ENCODE data around the gene ZNHIT3.

Gene ZNHIT3

GRCh38 chr17:36515837-36516236, 29.4 kb downstream of the ZNHIT3 start:
- Histone ChIP-seq H3K79me2 (ENCODE audit: insufficient read depth, low read length) (no peaks in the 10 kb centered on the region), H3K36me3 (ENCODE audit: insufficient read depth, low read length) (peaks cover 74% of the 10 kb centered on the region), H3K9me3 (ENCODE audit: low read length) (no peaks in the 10 kb centered on the region), H3K4me3 (ENCODE audit: low read depth, low read length, poor library complexity, severe bottlenecking) (no peak overlapping the region), H2AFZ (ENCODE audit: low read length) (no peak overlapping the region), H3K27me3 (ENCODE audit: insufficient read depth, low read length) (no peaks in the 10 kb centered on the region), H3K9me2 (ENCODE audit: low read depth, low read length) (no peaks in the 10 kb centered on the region), H3K4me1 (ENCODE audit: insufficient read depth, low read length, severe bottlenecking) (peaks cover 8% of the 10 kb centered on the region), H3K9ac (ENCODE audit: low read length) (no peak overlapping the region), H3K27ac (ENCODE audit: low read depth, low read length, poor library complexity, severe bottlenecking) (no peak overlapping the region), H3K4me2 (ENCODE audit: low read length) (no peak overlapping the region), H4K20me1 (ENCODE audit: insufficient read depth, low read length) (no peaks in the 10 kb centered on the region), H3F3A (ENCODE audit: insufficient read depth, low read length) (no peaks in the 10 kb centered on the region)
- TF ChIP-seq EZH2 (IDR thresholded peaks at IDR 0.05; ENCODE audit: borderline replicate concordance, low read length) = no peak
- TF ChIP-seq CTCF (IDR thresholded peaks at IDR 0.05; ENCODE audit: low read length) = no peak

GRCh38 chr17:36523113-36523512, 36.6 kb downstream of the ZNHIT3 start:
- peaks cover 77% of the 10 kb centered on the region for H3K36me3 ChIP-seq (ENCODE audit: insufficient read depth, low read length)
- TF ChIP-seq EZH2 (IDR thresholded peaks at IDR 0.05; ENCODE audit: borderline replicate concordance, low read length) (no peak), CTCF (IDR thresholded peaks at IDR 0.05; ENCODE audit: low read length) (no peak)

GRCh38 chr17:36524428-36524876, 38.0 kb downstream of the ZNHIT3 start:
- H2AFZ ChIP-seq (ENCODE audit: low read length) = no peak overlapping the region
- H3K9ac ChIP-seq (ENCODE audit: low read length) = no peak overlapping the region
- no peaks in the 10 kb centered on the region for H3K79me2 ChIP-seq (ENCODE audit: insufficient read depth, low read length)
- H3K36me3 ChIP-seq (ENCODE audit: insufficient read depth, low read length) = peaks cover 83% of the 10 kb centered on the region
- no peak overlapping the region for H3K4me2 ChIP-seq (ENCODE audit: low read length)
- H3K27me3 ChIP-seq (ENCODE audit: insufficient read depth, low read length) = no peaks in the 10 kb centered on the region
- no peaks in the 10 kb centered on the region for H3K9me2 ChIP-seq (ENCODE audit: low read depth, low read length)
- no peak overlapping the region for H3K4me3 ChIP-seq (ENCODE audit: low read depth, low read length, poor library complexity, severe bottlenecking)
- H3K27ac ChIP-seq (ENCODE audit: low read depth, low read length, poor library complexity, severe bottlenecking) = no peak overlapping the region
- H3K9me3 ChIP-seq (ENCODE audit: low read length) = no peaks in the 10 kb centered on the region
- H3F3A ChIP-seq (ENCODE audit: insufficient read depth, low read length) = no peaks in the 10 kb centered on the region
- H3K4me1 ChIP-seq (ENCODE audit: insufficient read depth, low read length, severe bottlenecking) = no peaks in the 10 kb centered on the region
- TF ChIP-seq CTCF (IDR thresholded peaks at IDR 0.05; ENCODE audit: low read length) (no peak), EZH2 (IDR thresholded peaks at IDR 0.05; ENCODE audit: borderline replicate concordance, low read length) (no peak)
- H4K20me1 ChIP-seq (ENCODE audit: insufficient read depth, low read length) = no peaks in the 10 kb centered on the region

More at GRCh38 chr17:36523113-36523512, 36.6 kb downstream of the ZNHIT3 start:
- H3K9me3 ChIP-seq (ENCODE audit: low read length) = no peaks in the 10 kb centered on the region
- H3K4me3 ChIP-seq (ENCODE audit: low read depth, low read length, poor library complexity, severe bottlenecking) = no peak overlapping the region
- no peaks in the 10 kb centered on the region for H3K27me3 ChIP-seq (ENCODE audit: insufficient read depth, low read length)
- H3K79me2 ChIP-seq (ENCODE audit: insufficient read depth, low read length) = no peaks in the 10 kb centered on the region
- no peak overlapping the region for H3K4me2 ChIP-seq (ENCODE audit: low read length)
- no peak overlapping the region for H3K9ac ChIP-seq (ENCODE audit: low read length)
- H3F3A ChIP-seq (ENCODE audit: insufficient read depth, low read length) = no peaks in the 10 kb centered on the region
- H4K20me1 ChIP-seq (ENCODE audit: insufficient read depth, low read length) = no peaks in the 10 kb centered on the region
- H2AFZ ChIP-seq (ENCODE audit: low read length) = no peak overlapping the region
- H3K9me2 ChIP-seq (ENCODE audit: low read depth, low read length) = no peaks in the 10 kb centered on the region
- no peak overlapping the region for H3K27ac ChIP-seq (ENCODE audit: low read depth, low read length, poor library complexity, severe bottlenecking)
- H3K4me1 ChIP-seq (ENCODE audit: insufficient read depth, low read length, severe bottlenecking) = peaks cover 8% of the 10 kb centered on the region
